SU-DHL-6 (cell line): Measurements from ENCODE around the gene SLF1.
"Not testable (repeated sequence)": the region's sequence is repeated elsewhere in the genome, so short reads cannot be mapped to it uniquely, and the experiment has no call there.

Source experiments
- H2AFZ ChIP-seq: fragments of 200-600 bp; sonication (generic); 2 replicates; pipeline ENCODE4 v1.6.1; 2014; ENCODE audit warnings: low read depth, mild to moderate bottlenecking, moderate library complexity, mixed read lengths, antibody characterized with exemption, low read length; ENCODE audit not compliant: severe bottlenecking
- H3F3A ChIP-seq: fragments of 200-600 bp; shearing (Covaris generic); 2 replicates; pipeline ENCODE4 v1.6.0; 2016; ENCODE audit warnings: antibody characterized with exemption, mild to moderate bottlenecking; ENCODE audit not compliant: insufficient read depth
- H3K27ac ChIP-seq: fragments of 200-600 bp; sonication (generic); 2 replicates; pipeline ENCODE4 v1.5.1; 2016; ENCODE audit warnings: low read depth, mild to moderate bottlenecking, low read length, moderate library complexity, mixed read lengths
- H3K27me3 ChIP-seq: fragments of 200-600 bp; sonication (generic), shearing (Covaris generic); 2 replicates; pipeline ENCODE4 v1.6.0; 2014; ENCODE audit warnings: mild to moderate bottlenecking, low read length
- H3K36me3 ChIP-seq: fragments of 200-600 bp; sonication (generic); 2 replicates; pipeline ENCODE4 v1.6.1; 2014; ENCODE audit warnings: mild to moderate bottlenecking, low read length, mixed read lengths
- H3K4me2 ChIP-seq: fragments of 300-600, 200-600 bp; shearing (Covaris generic), sonication (generic); 2 replicates; pipeline ENCODE4 v1.6.0; 2014; ENCODE audit warnings: low read length, low read depth, mild to moderate bottlenecking; ENCODE audit not compliant: poor library complexity, severe bottlenecking
- H3K4me3 ChIP-seq: fragments of 200-600 bp; sonication (generic); 2 replicates; pipeline ENCODE4 v1.5.1; 2014; ENCODE audit warnings: antibody characterized with exemption, low read length, mild to moderate bottlenecking, mixed read lengths; ENCODE audit not compliant: insufficient read depth, poor library complexity, severe bottlenecking
- H3K79me2 ChIP-seq: fragments of 200-600 bp; sonication (generic); 2 replicates; pipeline ENCODE4 v1.6.1; 2014; ENCODE audit warnings: mild to moderate bottlenecking, low read length, moderate library complexity; ENCODE audit not compliant: insufficient read depth
- H3K9ac ChIP-seq: fragments of 200-600 bp; sonication (generic); 2 replicates; pipeline ENCODE4 v1.7.0; 2014; ENCODE audit warnings: mild to moderate bottlenecking, low read length
- H3K9me2 ChIP-seq: fragments of 200-600 bp; sonication (generic); replicated peaks from 2 replicates; pipeline ENCODE4 v1.6.1; 2014; ENCODE audit warnings: low read length; ENCODE audit not compliant: insufficient read depth
- H3K9me3 ChIP-seq: fragments of 200-600 bp; sonication (generic); 2 replicates; pipeline ENCODE4 v1.6.1; 2014; ENCODE audit warnings: low read length, mixed read lengths; ENCODE audit not compliant: insufficient read depth
- H4K20me1 ChIP-seq: fragments of 200-600 bp; sonication (generic); 2 replicates; pipeline ENCODE4 v1.6.1; 2014; ENCODE audit warnings: low read depth, mild to moderate bottlenecking, antibody characterized with exemption, low read length, moderate library complexity, mixed read lengths
- CTCF ChIP-seq: fragments of 200-600 bp; sonication (generic); IDR thresholded peaks from one replicate; pipeline ENCODE4 v1.5.1; 2017; ENCODE audit warnings: antibody characterized with exemption, mild to moderate bottlenecking, low read length, moderate library complexity; ENCODE audit not compliant: insufficient read depth, poor library complexity, severe bottlenecking
- EZH2phosphoT487 ChIP-seq: fragments of 200-600 bp; sonication (generic), shearing (Covaris generic); conservative IDR thresholded peaks from 2 replicates; pipeline ENCODE4 v1.6.1; 2018; ENCODE audit warnings: mild to moderate bottlenecking, antibody characterized with exemption, low read length, moderate library complexity, mixed read lengths

Gene SLF1

GRCh38 chr5:94618493-94619328 is at the start of gene SLF1, which contains the start of gene KIAA0825:
Gene SLF1 (plus strand): TSS chr5:94618669. CDS start chr5:94628811, 10,142 bp downstream.
Gene KIAA0825 (minus strand): TSS chr5:94618604. CDS start chr5:94537126, 81,478 bp downstream.
- H3F3A ChIP-seq = peaks cover 9% of the 10 kb centered on the region
- H3K4me3 ChIP-seq = peak within 1 kb of the TSS; percentile 83
- TF ChIP-seq EZH2phosphoT487 (no peak), CTCF (no peak)
- H3K9me2 ChIP-seq = no peaks in the 10 kb centered on the region
- no peaks in the 10 kb centered on the region for H3K27me3 ChIP-seq
- no peaks in the 10 kb centered on the region for H3K9me3 ChIP-seq
- H3K79me2 ChIP-seq = peaks cover 45% of the 10 kb centered on the region
- H2AFZ ChIP-seq = peak within 1 kb of the TSS; percentile 96
- no peaks in the 10 kb centered on the region for H3K36me3 ChIP-seq
- peak within 1 kb of the TSS; percentile 88 for H3K4me2 ChIP-seq
- peaks cover 16% of the 10 kb centered on the region for H4K20me1 ChIP-seq
- H3K27ac ChIP-seq = peak within 1 kb of the TSS; percentile 59
- peak within 1 kb of the TSS; percentile 81 for H3K9ac ChIP-seq

GRCh38 chr5:94571415-94571814 is 47.1 kb upstream of the SLF1 start:
- H3K9ac ChIP-seq = no peak overlapping the region
- TF ChIP-seq CTCF (no peak), EZH2phosphoT487 (no peak)
- H2AFZ ChIP-seq = no peak overlapping the region
- H3K27ac ChIP-seq = no peak overlapping the region
- no peak overlapping the region for H3K4me2 ChIP-seq
- H3F3A ChIP-seq = no peaks in the 10 kb centered on the region
- H3K4me3 ChIP-seq = no peak overlapping the region
- H3K36me3 ChIP-seq = no peaks in the 10 kb centered on the region
- H3K27me3 ChIP-seq = no peaks in the 10 kb centered on the region
- no peaks in the 10 kb centered on the region for H3K9me3 ChIP-seq
- no peaks in the 10 kb centered on the region for H3K9me2 ChIP-seq
- no peaks in the 10 kb centered on the region for H3K79me2 ChIP-seq
- no peaks in the 10 kb centered on the region for H4K20me1 ChIP-seq

DNA sequence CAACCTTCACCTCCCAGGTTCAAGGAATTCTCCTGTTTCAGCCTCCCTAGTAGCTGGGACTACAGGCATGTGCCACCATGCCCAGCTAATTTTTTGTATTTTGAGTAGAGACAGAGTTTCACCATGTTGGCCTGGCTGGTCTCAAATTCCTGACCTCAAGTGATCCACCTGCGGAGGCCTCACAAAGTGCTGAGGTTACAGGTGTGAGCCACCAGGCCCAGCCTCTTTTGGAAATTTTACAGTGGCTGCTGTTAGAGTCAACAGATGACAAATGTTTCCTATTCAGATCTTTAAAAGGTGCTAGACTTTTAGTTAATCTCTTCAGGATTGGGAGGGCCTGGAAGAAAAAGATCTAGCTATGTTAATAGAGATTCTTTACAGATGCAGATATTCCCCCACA is 45.1 kb upstream of the SLF1 start:
- not testable (repeated sequence) for H3K4me3 ChIP-seq, H4K20me1 ChIP-seq, H3F3A ChIP-seq, H3K36me3 ChIP-seq, H3K9me3 ChIP-seq, H3K9ac ChIP-seq, H3K4me2 ChIP-seq, H3K9me2 ChIP-seq, H2AFZ ChIP-seq, H3K27me3 ChIP-seq, H3K27ac ChIP-seq, H3K79me2 ChIP-seq

DNA sequence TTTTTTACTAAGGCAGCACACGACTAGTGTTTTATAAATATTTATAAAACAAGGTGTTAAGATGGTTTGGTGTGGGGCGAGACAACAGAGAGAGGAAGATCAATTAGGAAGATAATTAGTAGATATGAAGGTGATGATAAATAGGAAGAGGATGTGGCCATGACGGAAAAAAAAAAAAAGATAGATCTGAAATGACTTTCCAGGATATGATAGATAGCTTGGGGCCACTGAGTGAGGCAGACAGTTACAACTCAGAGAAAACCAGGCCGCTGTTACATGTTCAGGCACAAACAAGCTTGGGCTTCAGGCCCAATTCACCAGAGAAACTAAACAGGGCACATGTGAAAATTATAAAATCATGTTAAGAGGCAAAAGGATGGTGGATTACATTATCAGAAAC is 43.3 kb upstream of the SLF1 start:
- Histone ChIP-seq H3K79me2 (no peaks in the 10 kb centered on the region), H3K9me3 (no peaks in the 10 kb centered on the region), H4K20me1 (no peaks in the 10 kb centered on the region), H3F3A (no peaks in the 10 kb centered on the region), H3K9ac (no peak overlapping the region), H3K27ac (no peak overlapping the region), H2AFZ (no peak overlapping the region), H3K4me3 (no peak overlapping the region), H3K9me2 (no peaks in the 10 kb centered on the region), H3K36me3 (no peaks in the 10 kb centered on the region), H3K27me3 (no peaks in the 10 kb centered on the region), H3K4me2 (no peak overlapping the region)
- TF ChIP-seq CTCF (no peak), EZH2phosphoT487 (no peak)
